Measurements from ENCODE around the gene DLGAP4. TPM values are rescaled to one million over a fixed set of nuclear protein-coding genes. Genes with fewer than 3 reads are reported as not detected.

DLGAP4 gene
- total and polyA plus RNA-seq, 2 of the 13 experiments (the other 11 are each of a cell fraction or from before 2014, with no cell fraction given), result 15.2 to 26.7 TPM

DNA sequence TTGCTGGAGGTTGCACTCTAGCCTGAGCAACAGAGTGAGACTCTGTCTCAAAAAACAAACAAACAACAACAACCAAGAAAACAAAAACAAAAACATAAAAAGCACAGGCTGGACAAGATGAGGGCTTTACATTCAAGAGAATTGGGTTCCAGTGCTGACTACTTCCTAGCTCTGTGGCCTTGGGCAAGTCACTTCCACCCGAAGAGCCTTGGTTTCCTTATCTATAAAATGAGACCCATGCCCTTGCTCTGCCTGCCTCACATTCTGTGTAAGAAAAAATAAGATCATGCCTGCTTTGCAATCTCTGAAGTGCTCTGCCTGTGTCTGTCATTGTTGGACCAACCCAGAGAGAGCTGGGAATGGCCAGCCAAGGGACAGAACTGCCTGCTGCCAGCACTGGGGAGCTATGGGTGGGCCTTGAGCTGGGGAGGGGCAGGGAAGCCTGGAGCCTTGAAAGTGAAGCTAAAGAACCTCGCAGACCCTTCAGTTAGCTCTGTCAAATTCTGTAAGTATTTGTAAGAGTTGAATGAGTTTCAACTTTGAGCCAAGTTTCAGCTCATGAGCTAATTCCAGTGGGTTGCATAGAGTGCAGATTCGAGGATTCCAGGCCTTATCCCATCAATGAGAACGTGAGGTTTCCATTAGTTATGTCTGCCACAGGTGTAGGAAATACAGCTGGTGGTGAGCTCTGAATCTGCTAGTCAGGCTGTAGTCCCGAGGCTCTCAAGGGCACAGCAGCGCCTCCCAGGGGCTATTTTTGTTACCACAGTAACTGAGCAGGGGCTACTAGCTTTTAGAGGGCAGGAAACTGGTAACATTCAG, 93.2 kb downstream of the DLGAP4 start (continued):
- TF ChIP-seq KDM4B (CRISPR knock-in tag; IDR thresholded peaks at IDR 0.05) (0 out of 2 replicates have a peak, but pooled peaks have one; percentile 49), TSC22D2 (CRISPR knock-in tag; IDR thresholded peaks at IDR 0.05; ENCODE audit: borderline replicate concordance) (no peak), PCBP1 (IDR thresholded peaks at IDR 0.05; ENCODE audit: borderline replicate concordance, low read depth, low read length) (no peak), MXD3 (CRISPR knock-in tag; IDR thresholded peaks at IDR 0.05) (no peak), ZBTB1 (CRISPR knock-in tag; IDR thresholded peaks at IDR 0.05; ENCODE audit: borderline replicate concordance) (no peak), SALL1 (CRISPR knock-in tag; IDR thresholded peaks at IDR 0.05) (peak; percentile 31; the same call in 1 of the 2 replicates), ZNF510 (CRISPR knock-in tag; IDR thresholded peaks at IDR 0.05; ENCODE audit: low read depth) (no peak), SIN3A (IDR thresholded peaks at IDR 0.05; ENCODE audit: borderline replicate concordance, low read depth, low read length) (no peak), ZNF230 (CRISPR knock-in tag; IDR thresholded peaks at IDR 0.05) (no peak), ZFP36 (IDR thresholded peaks at IDR 0.05; ENCODE audit: borderline replicate concordance, low read depth, low read length, partially characterized antibody) (no peak), SNAPC2 (CRISPR knock-in tag; IDR thresholded peaks at IDR 0.05) (no peak), ZNF275 (CRISPR knock-in tag; IDR thresholded peaks at IDR 0.05; ENCODE audit: borderline replicate concordance) (no peak), ZNF562 (CRISPR knock-in tag; IDR thresholded peaks at IDR 0.05; ENCODE audit: borderline replicate concordance) (no peak), ZNF777 (CRISPR knock-in tag; IDR thresholded peaks at IDR 0.05) (no peak)
- TF ChIP-seq, protein P1, sequence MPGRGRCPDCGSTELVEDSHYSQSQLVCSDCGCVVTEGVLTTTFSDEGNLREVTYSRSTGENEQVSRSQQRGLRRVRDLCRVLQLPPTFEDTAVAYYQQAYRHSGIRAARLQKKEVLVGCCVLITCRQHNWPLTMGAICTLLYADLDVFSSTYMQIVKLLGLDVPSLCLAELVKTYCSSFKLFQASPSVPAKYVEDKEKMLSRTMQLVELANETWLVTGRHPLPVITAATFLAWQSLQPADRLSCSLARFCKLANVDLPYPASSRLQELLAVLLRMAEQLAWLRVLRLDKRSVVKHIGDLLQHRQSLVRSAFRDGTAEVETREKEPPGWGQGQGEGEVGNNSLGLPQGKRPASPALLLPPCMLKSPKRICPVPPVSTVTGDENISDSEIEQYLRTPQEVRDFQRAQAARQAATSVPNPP (CRISPR knock-in tag; IDR thresholded peaks at IDR 0.05), result no peak
- TF ChIP-seq, protein P2, sequence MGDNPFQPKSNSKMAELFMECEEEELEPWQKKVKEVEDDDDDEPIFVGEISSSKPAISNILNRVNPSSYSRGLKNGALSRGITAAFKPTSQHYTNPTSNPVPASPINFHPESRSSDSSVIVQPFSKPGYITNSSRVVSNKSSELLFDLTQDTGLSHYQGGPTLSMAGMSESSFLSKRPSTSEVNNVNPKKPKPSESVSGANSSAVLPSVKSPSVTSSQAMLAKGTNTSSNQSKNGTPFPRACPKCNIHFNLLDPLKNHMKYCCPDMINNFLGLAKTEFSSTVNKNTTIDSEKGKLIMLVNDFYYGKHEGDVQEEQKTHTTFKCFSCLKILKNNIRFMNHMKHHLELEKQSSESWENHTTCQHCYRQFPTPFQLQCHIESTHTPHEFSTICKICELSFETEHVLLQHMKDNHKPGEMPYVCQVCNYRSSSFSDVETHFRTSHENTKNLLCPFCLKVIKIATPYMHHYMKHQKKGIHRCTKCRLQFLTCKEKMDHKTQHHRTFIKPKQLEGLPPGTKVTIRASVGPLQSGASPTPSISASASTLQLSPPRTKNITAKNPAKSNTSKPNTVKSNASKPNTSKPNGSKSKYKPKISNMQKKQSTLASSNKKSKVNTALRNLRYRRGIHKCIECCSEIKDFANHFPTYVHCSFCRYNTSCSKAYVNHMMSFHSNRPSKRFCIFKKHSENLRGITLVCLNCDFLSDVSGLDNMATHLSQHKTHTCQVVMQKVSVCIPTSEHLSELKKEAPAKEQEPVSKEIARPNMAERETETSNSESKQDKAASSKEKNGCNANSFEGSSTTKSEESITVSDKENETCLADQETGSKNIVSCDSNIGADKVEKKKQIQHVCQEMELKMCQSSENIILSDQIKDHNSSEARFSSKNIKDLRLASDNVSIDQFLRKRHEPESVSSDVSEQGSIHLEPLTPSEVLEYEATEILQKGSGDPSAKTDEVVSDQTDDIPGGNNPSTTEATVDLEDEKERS (CRISPR knock-in tag; IDR thresholded peaks at IDR 0.05), result no peak
- TF ChIP-seq, protein P3, sequence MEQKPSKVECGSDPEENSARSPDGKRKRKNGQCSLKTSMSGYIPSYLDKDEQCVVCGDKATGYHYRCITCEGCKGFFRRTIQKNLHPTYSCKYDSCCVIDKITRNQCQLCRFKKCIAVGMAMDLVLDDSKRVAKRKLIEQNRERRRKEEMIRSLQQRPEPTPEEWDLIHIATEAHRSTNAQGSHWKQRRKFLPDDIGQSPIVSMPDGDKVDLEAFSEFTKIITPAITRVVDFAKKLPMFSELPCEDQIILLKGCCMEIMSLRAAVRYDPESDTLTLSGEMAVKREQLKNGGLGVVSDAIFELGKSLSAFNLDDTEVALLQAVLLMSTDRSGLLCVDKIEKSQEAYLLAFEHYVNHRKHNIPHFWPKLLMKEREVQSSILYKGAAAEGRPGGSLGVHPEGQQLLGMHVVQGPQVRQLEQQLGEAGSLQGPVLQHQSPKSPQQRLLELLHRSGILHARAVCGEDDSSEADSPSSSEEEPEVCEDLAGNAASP (CRISPR knock-in tag; IDR thresholded peaks at IDR 0.05; ENCODE audit: borderline replicate concordance), result no peak

All from HepG2 (cell line).